ENCODE measurements around the gene TYRP1. TPM values are rescaled to one million over a fixed set of nuclear protein-coding genes. Genes with fewer than 3 reads are reported as not detected.

The TYRP1 gene
- total RNA-seq, 1 donor from 2014 or later: not detected

- ATAC-seq (ENCODE audit: low read depth): no peak
- Mint-ChIP-seq H3K4me3 (no peak overlapping the region), H3K27me3 (no peaks in the 10 kb centered on the region), H3K36me3 (ENCODE audit: low read depth) (no peaks in the 10 kb centered on the region), H3K27ac (no peak overlapping the region), H3K9me3 (peaks cover 4% of the 10 kb centered on the region), H3K4me1 (no peaks in the 10 kb centered on the region)
- intact Hi-C loops (cut with micrococcal nuclease): no loop called here
- ChIA-PET POLR2A (no interaction called here), CTCF (no interaction called here)
- no peak for DNase-seq
- no peak for TF ChIP-seq CTCF (IDR thresholded peaks at IDR 0.05)
These were observed 15.5 kb downstream of the TYRP1 start for GRCh38 chr9:12708562-12709298.

- intact Hi-C loops (cut with micrococcal nuclease): no loop called here
- CTCF ChIA-PET: no interaction called here
- POLR2A ChIA-PET: no interaction called here
- no peaks in the 10 kb centered on the region for H3K36me3 Mint-ChIP-seq (ENCODE audit: low read depth)
- no peaks in the 10 kb centered on the region for H3K27me3 Mint-ChIP-seq
- no peak overlapping the region for H3K27ac Mint-ChIP-seq
- no peak for TF ChIP-seq CTCF (IDR thresholded peaks at IDR 0.05)
- H3K9me3 Mint-ChIP-seq: peaks cover 2% of the 10 kb centered on the region
- H3K4me1 Mint-ChIP-seq: no peaks in the 10 kb centered on the region
- DNase-seq (no peak), ATAC-seq (ENCODE audit: low read depth) (no peak)
- H3K4me3 Mint-ChIP-seq: no peak overlapping the region
These were observed 19.3 kb downstream of the TYRP1 start for GRCh38 chr9:12712532-12712931.

- Mint-ChIP-seq H3K36me3 (ENCODE audit: low read depth) (no peaks in the 10 kb centered on the region), H3K9me3 (no peaks in the 10 kb centered on the region), H3K4me1 (no peaks in the 10 kb centered on the region), H3K27me3 (no peaks in the 10 kb centered on the region), H3K27ac (no peak overlapping the region), H3K4me3 (no peak overlapping the region)
- ChIA-PET POLR2A (no interaction called here), CTCF (no interaction called here)
- intact Hi-C loops (cut with micrococcal nuclease): loop anchor here (5.0 kb wide), 1 partner anchor 372 kb away; no protein-coding TSS in a partner anchor
- DNase-seq: no peak
- TF ChIP-seq CTCF (IDR thresholded peaks at IDR 0.05): no peak
- ATAC-seq (ENCODE audit: low read depth): no peak
These were observed 22.1 kb downstream of the TYRP1 start for GRCh38 chr9:12715268-12715667.

GRCh38 chr9:12716823-12717600 is 23.8 kb downstream of the TYRP1 start:
- intact Hi-C loops (cut with micrococcal nuclease): loop anchor here (5.0 kb wide), 1 partner anchor 370 kb away; no protein-coding TSS in a partner anchor
- ATAC-seq (ENCODE audit: low read depth) (no peak), DNase-seq (no peak)
- Mint-ChIP-seq H3K36me3 (ENCODE audit: low read depth) (no peaks in the 10 kb centered on the region), H3K27me3 (no peaks in the 10 kb centered on the region), H3K4me3 (no peak overlapping the region), H3K4me1 (no peaks in the 10 kb centered on the region), H3K9me3 (no peaks in the 10 kb centered on the region), H3K27ac (no peak overlapping the region)
- POLR2A ChIA-PET: no interaction called here
- CTCF ChIA-PET: no interaction called here
- TF ChIP-seq CTCF (IDR thresholded peaks at IDR 0.05): no peak

GRCh38 chr9:12717907-12718306 is 24.7 kb downstream of the TYRP1 start:
- no peaks in the 10 kb centered on the region for H3K9me3 Mint-ChIP-seq
- POLR2A ChIA-PET: no interaction called here
- DNase-seq: no peak
- H3K4me1 Mint-ChIP-seq: no peaks in the 10 kb centered on the region
- no peak overlapping the region for H3K4me3 Mint-ChIP-seq
- no peaks in the 10 kb centered on the region for H3K27me3 Mint-ChIP-seq
- H3K27ac Mint-ChIP-seq: no peak overlapping the region
- CTCF ChIA-PET: interaction anchor here (1.2 kb wide), 1 partner anchor 1636 kb away, joined by 3 read pairs; no protein-coding TSS in a partner anchor
- no peaks in the 10 kb centered on the region for H3K36me3 Mint-ChIP-seq (ENCODE audit: low read depth)
- no peak for TF ChIP-seq CTCF (IDR thresholded peaks at IDR 0.05)
- intact Hi-C loops (cut with micrococcal nuclease): loop anchor here (5.0 kb wide), 1 partner anchor 369 kb away; no protein-coding TSS in a partner anchor
- ATAC-seq (ENCODE audit: low read depth): no peak
